Stimulated activated CD8-positive, alpha-beta memory T cell treated with anti-CD3 and anti-CD28 coated beads, Interleukin-15, amount 100 ng/mL, for 24 hours (primary cell): Measurements from ENCODE around the gene NUDCD3.

ENCODE experiments used
- DNase-seq: peaks from one replicate; pipeline ENCODE4 v3.0.0-alpha.2; 2020; ENCODE audit warnings: low read depth

NUDCD3 gene

DNA sequence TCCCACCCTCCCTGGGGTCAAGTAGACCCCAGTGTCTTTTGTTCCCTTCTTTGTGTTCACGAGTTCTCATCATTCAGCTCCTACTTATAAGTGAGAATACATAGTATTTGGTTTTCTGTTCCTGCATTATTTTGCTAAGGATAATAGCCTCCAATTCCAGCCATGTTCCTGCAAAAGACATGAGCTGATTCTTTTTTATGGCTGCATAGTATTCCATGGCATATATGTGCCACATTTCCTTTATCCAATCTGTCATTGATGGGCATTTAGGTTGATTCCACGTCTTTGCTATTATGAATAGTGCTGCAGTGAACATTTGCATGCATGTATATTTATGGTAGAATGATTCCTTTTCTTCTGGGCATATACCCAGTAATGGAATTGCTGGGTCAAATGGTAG lies 136.8 kb downstream of the NUDCD3 start:
- DNase-seq: no peak

DNA sequence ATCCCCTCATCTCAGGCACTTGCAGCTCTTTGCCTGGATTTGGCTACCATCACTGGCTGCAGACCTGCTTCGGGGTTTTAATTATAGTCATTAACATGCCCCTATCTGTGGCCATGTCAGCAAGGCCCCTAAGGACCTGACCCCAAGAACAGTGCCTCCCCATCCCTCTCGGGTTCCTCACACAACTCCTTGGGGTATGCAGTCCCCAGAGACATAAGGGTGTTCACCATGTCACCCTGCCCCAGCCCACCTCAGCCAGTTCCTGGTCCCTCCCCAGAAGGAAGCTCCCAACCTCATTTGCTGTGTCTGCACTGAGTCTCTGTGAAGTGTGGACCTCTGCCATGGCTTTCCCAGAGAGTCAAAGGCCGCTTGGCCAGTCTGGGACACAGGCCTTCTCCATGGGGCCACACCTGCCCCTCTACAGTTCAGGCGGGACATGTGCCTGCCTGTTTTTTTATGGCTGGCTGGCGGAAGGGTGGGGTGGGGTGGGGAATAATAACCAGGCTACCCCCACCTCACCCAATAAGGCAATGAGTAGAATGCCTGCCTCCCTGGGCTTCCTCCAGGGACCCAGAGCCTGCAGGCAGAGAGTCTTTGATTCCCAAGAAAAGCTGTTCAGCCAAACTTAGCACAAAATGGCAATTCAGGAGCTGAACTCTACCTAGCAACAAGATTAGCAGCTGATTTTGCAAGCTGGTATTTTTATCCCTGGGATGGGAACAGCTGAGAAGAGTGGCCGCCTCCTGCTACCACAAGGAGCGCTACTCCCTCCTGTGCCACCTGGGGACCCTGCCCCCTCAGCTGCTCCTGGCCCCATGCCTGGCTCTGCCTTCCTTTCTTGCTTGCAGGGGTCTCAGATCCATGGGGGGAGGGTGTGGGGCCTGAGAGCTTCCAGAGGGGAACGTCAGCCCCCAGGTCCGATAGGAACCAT lies 141.3 kb downstream of the NUDCD3 start:
- no peak for DNase-seq

DNA sequence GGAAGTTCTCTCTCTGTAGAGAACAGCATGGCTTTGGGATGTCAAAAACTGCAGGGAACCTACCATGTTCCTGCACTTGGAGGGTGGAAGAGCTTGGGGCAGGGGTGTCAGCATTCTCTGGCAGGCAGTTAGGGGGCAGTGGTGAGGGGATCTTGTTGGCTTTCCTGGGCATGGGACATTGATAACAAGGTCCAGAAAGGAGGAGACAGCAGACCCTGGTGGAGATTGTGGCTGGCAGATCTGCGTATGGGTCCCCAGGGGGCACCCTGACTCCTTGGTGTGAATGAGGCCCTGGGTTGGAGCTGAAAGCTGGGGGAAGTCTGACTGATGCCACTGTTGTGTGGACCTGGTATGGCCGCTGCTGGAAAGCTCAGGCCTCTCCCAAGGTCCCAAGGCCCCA lies 142.2 kb downstream of the NUDCD3 start:
- DNase-seq: no peak

DNA sequence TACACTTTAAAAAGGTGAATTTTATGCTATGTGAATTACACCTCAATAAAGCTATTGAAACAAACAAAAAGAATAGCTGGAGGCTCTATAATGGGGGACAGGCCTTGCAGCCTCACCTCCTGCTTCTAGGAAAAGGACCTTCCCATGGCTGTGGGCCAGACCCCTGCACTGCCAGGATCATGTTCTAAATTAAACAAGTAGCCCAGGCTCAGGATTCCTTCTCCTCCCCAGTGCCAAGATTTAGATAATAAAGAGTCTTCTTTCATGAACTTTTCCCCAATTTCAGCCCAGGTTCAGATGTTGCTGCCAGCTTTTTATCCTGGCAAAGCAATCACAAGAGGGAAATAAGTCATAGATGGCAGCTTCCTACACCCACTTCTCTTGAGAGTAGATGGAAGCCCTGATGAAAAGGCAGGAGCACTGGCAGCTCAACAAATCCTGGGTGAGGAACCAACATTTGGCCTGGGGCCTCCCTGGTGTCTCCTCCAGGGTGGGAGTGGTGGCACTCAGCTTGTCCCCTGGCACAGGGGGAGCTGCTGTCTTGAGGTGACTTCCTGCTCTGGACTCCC lies 142.8 kb downstream of the NUDCD3 start:
- no peak for DNase-seq

- DNase-seq: no peak
Observed at GRCh38 chr7:44346063-44346462, 144.4 kb downstream of the NUDCD3 start.

DNA sequence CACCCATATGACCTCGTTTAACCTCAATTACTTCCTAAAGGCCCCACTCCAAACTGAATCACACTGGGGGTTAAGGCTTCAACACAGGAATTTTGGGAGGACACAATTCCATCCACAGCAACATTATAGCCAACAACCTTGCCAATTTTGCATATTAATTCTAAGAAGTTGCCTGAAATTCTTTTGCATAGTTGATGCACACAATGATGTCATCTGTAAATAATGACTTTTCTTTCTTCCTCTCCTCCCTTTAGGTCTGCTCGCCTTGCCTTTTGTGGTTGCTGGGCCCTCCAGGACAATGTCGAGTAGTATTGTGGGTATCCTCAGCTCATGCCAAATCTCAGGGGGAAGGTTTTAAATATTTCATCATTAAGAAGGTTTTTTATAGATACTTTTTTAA lies 149.1 kb downstream of the NUDCD3 start:
- no peak for DNase-seq

DNA sequence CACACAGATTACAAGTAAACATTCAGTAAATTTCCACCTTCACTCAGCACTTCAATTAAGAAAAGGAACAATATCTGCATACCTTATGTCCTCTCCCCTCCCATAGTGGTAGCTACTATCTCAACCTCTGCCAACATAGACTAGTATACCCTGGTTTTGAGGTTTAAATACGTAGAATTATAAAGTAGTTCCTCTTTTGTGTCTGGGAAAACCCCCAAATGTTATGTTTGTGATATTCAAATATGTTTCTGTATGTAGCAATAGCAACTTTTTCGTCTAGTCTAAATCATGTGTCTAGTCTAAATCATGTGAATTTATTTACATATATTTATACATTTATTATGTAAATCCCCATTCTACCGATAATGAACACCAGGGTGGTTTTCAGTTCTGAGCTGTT lies 151.9 kb downstream of the NUDCD3 start:
- DNase-seq: no peak

DNA sequence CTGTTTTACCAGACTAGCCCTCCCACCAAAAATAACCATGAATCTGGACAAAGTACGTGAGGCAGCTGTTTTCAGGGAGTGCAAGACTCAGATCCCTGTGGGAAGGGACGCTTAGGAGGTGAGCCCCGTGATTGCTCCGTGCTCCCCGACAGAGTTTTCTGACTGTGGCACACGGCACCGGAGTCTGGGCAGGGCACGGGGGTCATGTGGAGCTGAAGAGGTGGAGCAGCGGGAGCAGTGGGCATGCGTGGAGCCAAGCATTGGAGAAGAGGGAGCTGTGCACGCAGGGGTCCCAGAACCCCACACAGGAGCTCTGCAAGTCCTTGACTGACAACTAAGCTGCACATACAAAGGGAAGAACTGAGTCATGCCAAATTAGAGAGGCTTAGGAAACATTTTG lies 154.0 kb downstream of the NUDCD3 start:
- DNase-seq: no peak

- no peak for DNase-seq
Observed at GRCh38 chr7:44335184-44335583, 155.3 kb downstream of the NUDCD3 start.

GRCh38 chr7:44334734-44335097 lies 155.7 kb downstream of the NUDCD3 start:
- no peak for DNase-seq

GRCh38 chr7:44333911-44334733 lies 156.3 kb downstream of the NUDCD3 start:
- DNase-seq: no peak

DNA sequence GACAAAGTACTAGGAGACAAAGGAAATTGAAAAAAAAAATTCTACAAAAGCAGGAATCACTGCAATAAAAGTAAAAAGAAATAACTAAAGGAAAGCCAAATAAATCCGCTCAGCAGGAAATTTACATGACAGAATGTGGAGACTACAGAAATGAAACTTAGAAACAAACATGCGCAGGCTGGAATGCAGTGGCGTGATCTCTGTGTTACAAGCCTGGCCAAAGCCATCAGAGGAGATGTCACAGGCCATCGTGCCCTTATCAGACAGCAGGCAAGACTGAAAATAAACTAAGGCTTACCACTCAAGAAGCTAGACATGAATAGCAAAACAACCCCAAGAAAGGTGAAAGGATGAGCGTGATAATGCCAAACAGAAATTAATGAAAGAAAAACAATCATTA lies 158.8 kb downstream of the NUDCD3 start:
- DNase-seq: no peak

GRCh38 chr7:44330331-44330730 lies 160.1 kb downstream of the NUDCD3 start:
- DNase-seq: no peak

DNA sequence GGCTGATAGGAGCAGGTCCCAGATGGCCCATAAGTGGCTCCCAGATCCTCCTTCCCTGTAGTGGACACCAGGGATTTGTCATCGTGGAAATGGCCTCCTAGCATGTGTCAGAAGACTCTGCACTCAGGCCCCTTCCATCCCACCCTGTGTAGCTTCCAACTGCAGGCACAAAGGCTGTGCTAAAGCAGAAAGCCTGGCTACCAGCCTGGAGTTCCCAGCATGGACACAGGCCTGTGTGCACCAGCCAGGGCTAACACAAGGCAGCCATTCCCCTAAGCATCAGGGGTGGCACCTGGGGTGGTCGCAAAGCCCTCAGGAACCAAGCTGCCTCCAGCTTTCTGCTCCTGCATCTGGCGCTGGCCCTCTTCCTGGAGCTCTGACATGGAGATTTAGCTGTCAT lies 160.6 kb downstream of the NUDCD3 start:
- no peak for DNase-seq
